DND-41 (cell line): ENCODE results near the gene KCNIP4.

ENCODE experiments used
- ATAC-seq: fragments of 200-7000 bp; cut with Tn5 transposase; 3 replicates; pipeline ENCODE4 v1.9.1; 2021; ENCODE audit warnings: low read depth; ENCODE audit not compliant: insufficient read depth
- DNase-seq: peaks from one replicate; pipeline ENCODE4 v3.0.0-alpha.2; 2020
- H2AFZ ChIP-seq: 2 replicates; pipeline ENCODE4 v1.6.0; 2012; ENCODE audit warnings: low read depth, low read length
- H3K27ac ChIP-seq: 2 replicates; pipeline ENCODE4 v1.5.1; 2012; ENCODE audit warnings: low read length, inconsistent platforms
- H3K27me3 ChIP-seq: fragments of 200-600 bp; sonication (generic); 2 replicates; pipeline ENCODE4 v1.6.0; 2012; ENCODE audit warnings: low read length, mild to moderate bottlenecking, inconsistent platforms; ENCODE audit not compliant: insufficient read depth, poor library complexity
- H3K36me3 ChIP-seq: 2 replicates; pipeline ENCODE4 v1.5.1; 2012; ENCODE audit warnings: low read length, inconsistent platforms; ENCODE audit not compliant: insufficient read depth
- H3K4me1 ChIP-seq: 2 replicates; pipeline ENCODE4 v1.5.1; 2012; ENCODE audit warnings: mild to moderate bottlenecking, low read length; ENCODE audit not compliant: insufficient read depth
- H3K4me2 ChIP-seq: 2 replicates; pipeline ENCODE4 v1.6.0; 2012; ENCODE audit warnings: mild to moderate bottlenecking, moderate library complexity, low read length, inconsistent platforms; ENCODE audit not compliant: insufficient read depth
- H3K4me3 ChIP-seq, 2 experiments: fragments of 200-600 bp in 1 of 2; shearing (Covaris generic) in 1 of 2; 2 replicates each; pipeline ENCODE4 v1.5.1; 2012 to 2016; ENCODE audit warnings: inconsistent platforms in 2 of 2, low read length in 2 of 2, mild to moderate bottlenecking in 2 of 2, low read depth in 1 of 2, moderate library complexity in 1 of 2
- H3K79me2 ChIP-seq: 2 replicates; pipeline ENCODE4 v1.6.0; 2012; ENCODE audit warnings: low read length, inconsistent platforms; ENCODE audit not compliant: insufficient read depth
- H3K9ac ChIP-seq: 2 replicates; pipeline ENCODE4 v1.6.0; 2012; ENCODE audit warnings: low read depth, mild to moderate bottlenecking, inconsistent platforms, low read length, moderate library complexity
- H3K9me3 ChIP-seq: 2 replicates; pipeline ENCODE4 v1.5.1; 2012; ENCODE audit warnings: low read length, moderate library complexity, mild to moderate bottlenecking, inconsistent platforms; ENCODE audit not compliant: insufficient read depth, severe bottlenecking
- H4K20me1 ChIP-seq: 2 replicates; pipeline ENCODE4 v1.6.0; 2012; ENCODE audit warnings: low read length; ENCODE audit not compliant: insufficient read depth
- EZH2 ChIP-seq: IDR thresholded peaks from 3 replicates; pipeline ENCODE4 v1.6.1; 2012; ENCODE audit warnings: borderline replicate concordance, low read depth, mild to moderate bottlenecking, moderate library complexity, low read length, inconsistent platforms; ENCODE audit not compliant: severe bottlenecking
- TF ChIP-seq, protein P1 (sequence below): IDR thresholded peaks from 2 replicates; pipeline ENCODE4 v1.5.1; 2012; ENCODE audit warnings: borderline replicate concordance, low read length, moderate library complexity, mild to moderate bottlenecking; ENCODE audit not compliant: poor library complexity, severe bottlenecking; ENCODE audit errors: extremely low read depth

KCNIP4 gene

DNA sequence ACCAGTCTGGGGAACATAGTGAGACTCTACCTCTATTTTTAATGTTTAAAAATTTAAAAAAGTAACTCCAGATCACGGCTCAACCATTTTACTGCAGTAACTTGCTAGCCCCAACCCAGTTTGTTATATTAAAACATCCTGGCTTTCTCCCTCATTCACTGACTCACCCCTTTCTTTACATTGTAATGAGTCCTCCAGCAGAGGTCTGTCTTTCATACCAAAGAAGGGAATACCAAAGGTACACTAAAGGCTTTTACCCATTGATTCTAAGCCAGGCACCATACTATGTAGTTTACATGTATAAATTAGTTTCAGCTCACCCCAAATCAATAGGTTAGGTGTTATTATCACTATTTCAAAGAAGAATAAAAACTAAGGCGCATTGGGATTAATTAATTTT, 961.4 kb downstream of the KCNIP4 start:
- H3K4me3 ChIP-seq = no peak overlapping the region
- no peaks in the 10 kb centered on the region for H3K9me3 ChIP-seq
- H3K79me2 ChIP-seq = no peaks in the 10 kb centered on the region
- ATAC-seq (no peak), DNase-seq (no peak)
- no peaks in the 10 kb centered on the region for H3K27me3 ChIP-seq
- H3K9ac ChIP-seq = no peak overlapping the region
- H3K36me3 ChIP-seq = no peaks in the 10 kb centered on the region
- H3K27ac ChIP-seq = no peak overlapping the region
- no peaks in the 10 kb centered on the region for H4K20me1 ChIP-seq
- H3K4me2 ChIP-seq = no peak overlapping the region
- H2AFZ ChIP-seq = no peak overlapping the region
- no peaks in the 10 kb centered on the region for H3K4me1 ChIP-seq
- no peak for TF ChIP-seq EZH2
- TF ChIP-seq, protein P1, sequence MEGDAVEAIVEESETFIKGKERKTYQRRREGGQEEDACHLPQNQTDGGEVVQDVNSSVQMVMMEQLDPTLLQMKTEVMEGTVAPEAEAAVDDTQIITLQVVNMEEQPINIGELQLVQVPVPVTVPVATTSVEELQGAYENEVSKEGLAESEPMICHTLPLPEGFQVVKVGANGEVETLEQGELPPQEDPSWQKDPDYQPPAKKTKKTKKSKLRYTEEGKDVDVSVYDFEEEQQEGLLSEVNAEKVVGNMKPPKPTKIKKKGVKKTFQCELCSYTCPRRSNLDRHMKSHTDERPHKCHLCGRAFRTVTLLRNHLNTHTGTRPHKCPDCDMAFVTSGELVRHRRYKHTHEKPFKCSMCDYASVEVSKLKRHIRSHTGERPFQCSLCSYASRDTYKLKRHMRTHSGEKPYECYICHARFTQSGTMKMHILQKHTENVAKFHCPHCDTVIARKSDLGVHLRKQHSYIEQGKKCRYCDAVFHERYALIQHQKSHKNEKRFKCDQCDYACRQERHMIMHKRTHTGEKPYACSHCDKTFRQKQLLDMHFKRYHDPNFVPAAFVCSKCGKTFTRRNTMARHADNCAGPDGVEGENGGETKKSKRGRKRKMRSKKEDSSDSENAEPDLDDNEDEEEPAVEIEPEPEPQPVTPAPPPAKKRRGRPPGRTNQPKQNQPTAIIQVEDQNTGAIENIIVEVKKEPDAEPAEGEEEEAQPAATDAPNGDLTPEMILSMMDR = no peak

DNA sequence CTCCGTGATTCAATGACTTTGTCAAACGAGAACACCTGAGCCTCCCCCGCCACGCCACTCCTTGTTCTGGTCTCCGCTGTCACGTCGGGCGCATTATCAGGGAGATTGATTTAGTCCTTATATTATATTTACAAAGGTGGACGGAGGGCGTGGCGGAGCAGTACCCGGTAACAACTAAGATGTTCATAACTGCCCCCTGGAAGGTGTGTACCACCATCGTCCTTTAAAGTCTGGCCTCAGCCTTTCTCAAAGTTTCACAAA, 964.1 kb downstream of the KCNIP4 start:
- Histone ChIP-seq H3K9ac (no peak overlapping the region), H3K4me2 (no peak overlapping the region), H3K4me3 (no peak overlapping the region), H3K79me2 (no peaks in the 10 kb centered on the region), H3K4me1 (no peaks in the 10 kb centered on the region), H3K9me3 (no peaks in the 10 kb centered on the region), H3K27ac (no peak overlapping the region), H3K27me3 (no peaks in the 10 kb centered on the region), H3K36me3 (no peaks in the 10 kb centered on the region), H4K20me1 (no peaks in the 10 kb centered on the region), H2AFZ (no peak overlapping the region)
- DNase-seq (no peak), ATAC-seq (no peak)
- TF ChIP-seq, protein P1 = no peak
- TF ChIP-seq EZH2 = no peak

DNA sequence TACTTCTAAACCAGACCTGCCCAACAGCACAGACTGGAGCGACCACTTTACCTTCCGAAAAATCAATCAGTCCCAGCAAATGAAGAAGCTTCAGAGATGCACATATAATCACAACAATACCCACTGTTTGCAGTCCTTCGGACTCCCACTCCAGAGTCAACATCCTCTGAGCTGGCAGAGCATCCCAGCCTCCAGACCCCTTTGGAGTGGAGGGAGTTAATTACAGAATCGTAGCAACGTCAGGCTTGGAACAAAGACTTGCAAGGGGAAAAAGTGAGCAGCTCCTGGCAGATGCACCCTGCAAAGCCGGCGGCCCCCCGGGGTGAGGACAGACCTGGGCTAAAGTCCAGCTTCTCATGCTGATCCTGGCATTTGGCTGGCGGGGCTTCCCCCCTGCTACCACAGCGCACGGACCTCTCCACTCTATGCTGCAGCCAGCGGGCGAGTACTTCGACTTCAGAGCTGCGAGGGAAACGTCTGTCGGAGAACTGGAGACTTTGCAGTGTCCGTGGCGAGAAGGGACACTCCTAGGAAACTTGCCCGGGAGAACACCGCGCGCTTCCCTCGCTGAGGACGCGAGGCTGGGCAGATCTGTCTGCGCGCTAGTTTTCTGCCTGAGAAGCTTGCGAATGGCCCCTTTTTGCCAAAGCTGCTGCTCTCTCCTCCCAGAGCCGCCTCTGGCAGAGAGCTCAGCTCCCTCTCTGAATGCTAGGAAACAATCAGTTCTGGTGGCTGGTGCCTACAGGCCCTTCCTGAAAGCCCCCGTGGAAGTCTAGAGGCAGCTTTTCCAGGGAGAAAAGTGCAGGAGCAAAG, 964.6 kb downstream of the KCNIP4 start:
- Histone ChIP-seq H3K4me2 (no peak overlapping the region), H3K9ac (no peak overlapping the region), H3K4me1 (no peaks in the 10 kb centered on the region), H3K4me3 (no peak overlapping the region), H3K27me3 (no peaks in the 10 kb centered on the region), H2AFZ (no peak overlapping the region), H3K27ac (no peak overlapping the region), H3K9me3 (no peaks in the 10 kb centered on the region), H3K36me3 (no peaks in the 10 kb centered on the region), H3K79me2 (no peaks in the 10 kb centered on the region), H4K20me1 (no peaks in the 10 kb centered on the region)
- ATAC-seq (no peak), DNase-seq (no peak)
- no peak for TF ChIP-seq EZH2
- TF ChIP-seq, protein P1 = no peak

DNA sequence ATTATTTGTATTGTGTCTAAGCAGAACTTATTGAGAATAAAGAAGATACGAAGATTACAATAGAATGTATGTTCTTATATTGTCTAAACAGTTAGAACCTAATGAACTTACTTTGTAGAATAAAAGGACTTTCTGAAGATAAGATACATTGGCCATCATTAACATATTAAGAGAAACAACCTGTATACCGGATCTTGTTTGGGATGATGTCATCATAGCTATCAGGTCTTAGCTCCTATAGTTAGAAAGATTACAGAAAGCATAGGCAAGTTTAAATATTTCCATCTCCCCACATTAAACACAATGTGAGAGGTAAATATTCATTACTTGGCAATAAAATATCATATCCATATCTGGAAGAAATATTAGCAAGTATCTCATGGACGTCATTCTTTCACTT, 966.0 kb downstream of the KCNIP4 start:
- Histone ChIP-seq H3K4me2 (no peak overlapping the region), H3K79me2 (no peaks in the 10 kb centered on the region), H4K20me1 (no peaks in the 10 kb centered on the region), H3K4me3 (no peak overlapping the region), H3K9me3 (no peaks in the 10 kb centered on the region), H3K4me1 (no peaks in the 10 kb centered on the region), H3K27me3 (no peaks in the 10 kb centered on the region), H2AFZ (no peak overlapping the region), H3K36me3 (no peaks in the 10 kb centered on the region), H3K27ac (no peak overlapping the region), H3K9ac (no peak overlapping the region)
- no peak for TF ChIP-seq EZH2
- TF ChIP-seq, protein P1 = no peak
- ATAC-seq (no peak), DNase-seq (no peak)
